HG03457 (cell line): Measurements from ENCODE around the gene CEACAM16.
"Not testable (repeated sequence)": the region's sequence is repeated elsewhere in the genome, so short reads cannot be mapped to it uniquely, and the experiment has no call there.

ENCODE experiments used
- ATAC-seq: cut with Tn5 transposase; IDR thresholded peaks from one replicate; pipeline ENCODE4 v1.9.1; 2021; ENCODE audit warnings: moderate number of reproducible peaks; ENCODE audit not compliant: unreplicated experiment

CEACAM16 gene

GRCh38 chr19:44702551-44703176 lies 3.7 kb downstream of the CEACAM16 start:
- ATAC-seq = no peak

- ATAC-seq = no peak
Measured at GRCh38 chr19:44703336-44704078, 4.6 kb downstream of the CEACAM16 start.

- no peak for ATAC-seq
Measured at GRCh38 chr19:44704982-44705381, 6.0 kb downstream of the CEACAM16 start.

- no peak for ATAC-seq
Measured at GRCh38 chr19:44705502-44706010, 6.6 kb downstream of the CEACAM16 start.

GRCh38 chr19:44706506-44707236 lies 7.7 kb downstream of the CEACAM16 start:
- no peak for ATAC-seq

- no peak for ATAC-seq
Measured at GRCh38 chr19:44707794-44708193, 8.8 kb downstream of the CEACAM16 start.

- no peak for ATAC-seq
Measured at GRCh38 chr19:44708940-44709339, 10.0 kb downstream of the CEACAM16 start.

- ATAC-seq = not testable (repeated sequence)
Measured at GRCh38 chr19:44709434-44710266, 10.7 kb downstream of the CEACAM16 start.

- ATAC-seq = no peak
Measured at GRCh38 chr19:44710483-44710882, 11.5 kb downstream of the CEACAM16 start.

- no peak for ATAC-seq
Measured at GRCh38 chr19:44712864-44713515, 14.0 kb downstream of the CEACAM16 start.

GRCh38 chr19:44714597-44715169 lies 15.7 kb downstream of the CEACAM16 start:
- ATAC-seq = no peak

- ATAC-seq = no peak
Measured at GRCh38 chr19:44717603-44718002, 18.7 kb downstream of the CEACAM16 start.

- ATAC-seq = no peak
Measured at GRCh38 chr19:44718441-44719261, 19.7 kb downstream of the CEACAM16 start.

GRCh38 chr19:44719262-44719701 lies 20.3 kb downstream of the CEACAM16 start:
- ATAC-seq = no peak

- not testable (repeated sequence) for ATAC-seq
Measured at GRCh38 chr19:44720396-44720795, 21.4 kb downstream of the CEACAM16 start.

GRCh38 chr19:44720945-44721344 lies 22.0 kb downstream of the CEACAM16 start:
- ATAC-seq = no peak

- not testable (repeated sequence) for ATAC-seq
Measured at GRCh38 chr19:44721369-44721768, 22.4 kb downstream of the CEACAM16 start.

- no peak for ATAC-seq
Measured at GRCh38 chr19:44722131-44723121, 23.5 kb downstream of the CEACAM16 start.
